HEK293 (cell line): Measurements from ENCODE around the gene HGS.

Experiments
- BCL11A ChIP-seq: fragments of 450-650 bp; formaldehyde crosslinking; IDR thresholded peaks from 2 replicates; pipeline ENCODE4 v1.5.1; 2016; ENCODE audit warnings: low read depth, missing biosample characterization, missing genetic modification characterization
- GLIS2 ChIP-seq: fragments of 450-650 bp; formaldehyde crosslinking; IDR thresholded peaks from 2 replicates; pipeline ENCODE4 v1.5.1; 2016; ENCODE audit warnings: missing biosample characterization, missing genetic modification characterization
- HOXA7 ChIP-seq: sonication (generic); formaldehyde crosslinking; IDR thresholded peaks from 2 replicates; pipeline ENCODE4 v1.8.1; 2022; ENCODE audit warnings: missing genetic modification reagents, borderline replicate concordance
- KLF8 ChIP-seq: fragments of 450-650 bp; formaldehyde crosslinking; IDR thresholded peaks from 2 replicates; pipeline ENCODE4 v1.5.1; 2016; ENCODE audit warnings: missing biosample characterization, missing genetic modification characterization
- OVOL3 ChIP-seq: fragments of 450-650 bp; formaldehyde crosslinking; IDR thresholded peaks from 2 replicates; pipeline ENCODE4 v1.5.1; 2016; ENCODE audit warnings: missing biosample characterization, missing genetic modification characterization
- ZBTB20 ChIP-seq: fragments of 450-650 bp; formaldehyde crosslinking; IDR thresholded peaks from 2 replicates; pipeline ENCODE4 v1.5.1; 2016; ENCODE audit warnings: missing biosample characterization, missing genetic modification characterization
- ZNF121 ChIP-seq: fragments of 450-650 bp; formaldehyde crosslinking; IDR thresholded peaks from 2 replicates; pipeline ENCODE4 v1.5.1; 2016; ENCODE audit warnings: missing biosample characterization, missing genetic modification characterization
- ZNF140 ChIP-seq: fragments of 450-650 bp; formaldehyde crosslinking; IDR thresholded peaks from 2 replicates; pipeline ENCODE4 v1.5.1; 2016; ENCODE audit warnings: missing biosample characterization, missing genetic modification characterization
- ZNF157 ChIP-seq: fragments of 450-650 bp; formaldehyde crosslinking; IDR thresholded peaks from 2 replicates; pipeline ENCODE4 v1.5.1; 2016; ENCODE audit warnings: missing biosample characterization, missing genetic modification characterization
- ZNF16 ChIP-seq: fragments of 450-650 bp; formaldehyde crosslinking; IDR thresholded peaks from 2 replicates; pipeline ENCODE4 v1.5.1; 2016; ENCODE audit warnings: low read depth, missing biosample characterization, missing genetic modification characterization
- ZNF416 ChIP-seq: fragments of 450-650 bp; formaldehyde crosslinking; IDR thresholded peaks from 2 replicates; pipeline ENCODE4 v1.5.1; 2016; ENCODE audit warnings: missing biosample characterization, missing genetic modification characterization
- ZNF530 ChIP-seq: fragments of 450-650 bp; formaldehyde crosslinking; IDR thresholded peaks from 2 replicates; pipeline ENCODE4 v1.5.1; 2016; ENCODE audit warnings: low read depth, missing biosample characterization, missing genetic modification characterization
- ZNF549 ChIP-seq: fragments of 450-650 bp; IDR thresholded peaks from 2 replicates; pipeline ENCODE4 v1.5.1; 2018; ENCODE audit warnings: missing biosample characterization, missing genetic modification characterization, mild to moderate bottlenecking, inconsistent platforms, moderate library complexity
- ZNF629 ChIP-seq: fragments of 450-650 bp; formaldehyde crosslinking; IDR thresholded peaks from 2 replicates; pipeline ENCODE4 v1.5.1; 2017; ENCODE audit warnings: missing biosample characterization, missing genetic modification characterization
- ZNF658 ChIP-seq: fragments of 450-650 bp; formaldehyde crosslinking; IDR thresholded peaks from 2 replicates; pipeline ENCODE4; 2016; ENCODE audit warnings: missing biosample characterization, missing genetic modification characterization
- TF ChIP-seq, protein P1 (sequence below): fragments of 450-650 bp; formaldehyde crosslinking; IDR thresholded peaks from 2 replicates; pipeline ENCODE4 v1.5.1; 2017; ENCODE audit warnings: missing biosample characterization, missing genetic modification characterization
- TF ChIP-seq, protein P2 (sequence below): fragments of 450-650 bp; formaldehyde crosslinking; IDR thresholded peaks from 2 replicates; pipeline ENCODE4 v1.5.1; 2016; ENCODE audit warnings: missing biosample characterization, missing genetic modification characterization
- TF ChIP-seq, protein P3 (sequence below): fragments of 450-650 bp; formaldehyde crosslinking; IDR thresholded peaks from 2 replicates; pipeline ENCODE4 v1.5.1; 2016; ENCODE audit warnings: missing biosample characterization, missing genetic modification characterization
- TF ChIP-seq, protein P4 (sequence below): sonication (generic); formaldehyde crosslinking; IDR thresholded peaks from 2 replicates; pipeline ENCODE4 v1.8.1; 2022; ENCODE audit warnings: mild to moderate bottlenecking, moderate library complexity, missing genetic modification reagents
- TF ChIP-seq, protein P5 (sequence below): fragments of 450-650 bp; formaldehyde crosslinking; IDR thresholded peaks from 2 replicates; pipeline ENCODE4 v1.5.1; 2017; ENCODE audit warnings: missing biosample characterization, missing genetic modification characterization
- TF ChIP-seq, protein P6 (sequence below): fragments of 450-650 bp; formaldehyde crosslinking; IDR thresholded peaks from 2 replicates; pipeline ENCODE4 v1.5.1; 2016; ENCODE audit warnings: missing biosample characterization, missing genetic modification characterization
- TF ChIP-seq, protein P7 (sequence below): fragments of 450-650 bp; formaldehyde crosslinking; IDR thresholded peaks from 2 replicates; pipeline ENCODE4 v1.5.1; 2016; ENCODE audit warnings: missing biosample characterization, missing genetic modification characterization

Gene HGS

DNA sequence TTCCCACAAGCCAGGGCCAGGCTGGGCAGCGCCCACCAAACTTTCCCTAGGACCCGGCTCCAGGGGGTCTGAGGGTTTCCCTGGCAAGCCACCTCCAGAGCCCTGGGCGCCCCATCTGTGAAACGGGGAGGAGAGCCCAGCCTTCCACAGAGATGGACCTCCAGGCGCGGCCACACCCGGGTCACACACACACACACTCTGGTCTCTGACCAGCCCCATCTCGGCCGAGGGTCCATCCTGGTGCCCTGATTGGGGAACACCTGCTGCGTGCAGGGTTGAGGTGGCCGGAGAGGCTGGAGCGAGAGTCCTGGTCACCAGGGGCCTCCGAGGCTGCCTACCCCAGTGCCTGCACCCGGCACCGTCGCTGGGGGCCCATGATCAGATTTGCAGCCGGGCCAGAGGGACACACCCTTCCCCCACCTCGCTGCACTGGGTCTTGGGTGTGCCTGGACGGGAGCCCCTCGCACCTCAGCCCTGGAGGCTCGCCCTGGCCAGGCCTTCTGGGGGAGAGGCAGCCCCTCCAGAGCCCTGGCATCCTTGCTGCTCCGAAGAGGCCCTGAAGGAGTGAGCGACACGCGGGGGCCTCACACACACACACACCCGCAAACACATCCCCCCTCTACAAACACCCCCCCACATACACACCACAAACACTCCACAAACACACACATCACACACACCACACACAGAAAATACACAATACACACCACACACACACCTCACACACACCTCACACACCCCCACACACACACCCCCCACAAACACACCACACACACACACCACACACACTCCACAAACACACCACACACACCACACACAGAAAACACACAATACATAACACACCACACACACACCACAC, 58.0 kb downstream of the HGS start (continued):
- TF ChIP-seq ZNF121 (no peak), ZNF140 (tag by site-specific recombination) (no peak), ZBTB20 (tag by site-specific recombination) (peak; percentile 43; the same call in 1 of the 2 replicates), KLF8 (peak; percentile 74), ZNF157 (tag by site-specific recombination) (no peak), ZNF549 (tag by site-specific recombination) (no peak), ZNF629 (tag by site-specific recombination) (no peak), ZNF658 (tag by site-specific recombination) (no peak), BCL11A (tag by site-specific recombination) (peak; percentile 25; the same call in 1 of the 2 replicates), ZNF530 (no peak), GLIS2 (0 out of 2 replicates have a peak, but pooled peaks have one; percentile 32), HOXA7 (CRISPR knock-in tag) (no peak), ZNF16 (no peak; the same call in 1 of the 2 replicates), OVOL3 (tag by site-specific recombination) (no peak), ZNF416 (tag by site-specific recombination) (no peak)
- TF ChIP-seq, protein P1, sequence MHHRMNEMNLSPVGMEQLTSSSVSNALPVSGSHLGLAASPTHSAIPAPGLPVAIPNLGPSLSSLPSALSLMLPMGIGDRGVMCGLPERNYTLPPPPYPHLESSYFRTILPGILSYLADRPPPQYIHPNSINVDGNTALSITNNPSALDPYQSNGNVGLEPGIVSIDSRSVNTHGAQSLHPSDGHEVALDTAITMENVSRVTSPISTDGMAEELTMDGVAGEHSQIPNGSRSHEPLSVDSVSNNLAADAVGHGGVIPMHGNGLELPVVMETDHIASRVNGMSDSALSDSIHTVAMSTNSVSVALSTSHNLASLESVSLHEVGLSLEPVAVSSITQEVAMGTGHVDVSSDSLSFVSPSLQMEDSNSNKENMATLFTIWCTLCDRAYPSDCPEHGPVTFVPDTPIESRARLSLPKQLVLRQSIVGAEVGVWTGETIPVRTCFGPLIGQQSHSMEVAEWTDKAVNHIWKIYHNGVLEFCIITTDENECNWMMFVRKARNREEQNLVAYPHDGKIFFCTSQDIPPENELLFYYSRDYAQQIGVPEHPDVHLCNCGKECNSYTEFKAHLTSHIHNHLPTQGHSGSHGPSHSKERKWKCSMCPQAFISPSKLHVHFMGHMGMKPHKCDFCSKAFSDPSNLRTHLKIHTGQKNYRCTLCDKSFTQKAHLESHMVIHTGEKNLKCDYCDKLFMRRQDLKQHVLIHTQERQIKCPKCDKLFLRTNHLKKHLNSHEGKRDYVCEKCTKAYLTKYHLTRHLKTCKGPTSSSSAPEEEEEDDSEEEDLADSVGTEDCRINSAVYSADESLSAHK: no peak
- TF ChIP-seq, protein P2, sequence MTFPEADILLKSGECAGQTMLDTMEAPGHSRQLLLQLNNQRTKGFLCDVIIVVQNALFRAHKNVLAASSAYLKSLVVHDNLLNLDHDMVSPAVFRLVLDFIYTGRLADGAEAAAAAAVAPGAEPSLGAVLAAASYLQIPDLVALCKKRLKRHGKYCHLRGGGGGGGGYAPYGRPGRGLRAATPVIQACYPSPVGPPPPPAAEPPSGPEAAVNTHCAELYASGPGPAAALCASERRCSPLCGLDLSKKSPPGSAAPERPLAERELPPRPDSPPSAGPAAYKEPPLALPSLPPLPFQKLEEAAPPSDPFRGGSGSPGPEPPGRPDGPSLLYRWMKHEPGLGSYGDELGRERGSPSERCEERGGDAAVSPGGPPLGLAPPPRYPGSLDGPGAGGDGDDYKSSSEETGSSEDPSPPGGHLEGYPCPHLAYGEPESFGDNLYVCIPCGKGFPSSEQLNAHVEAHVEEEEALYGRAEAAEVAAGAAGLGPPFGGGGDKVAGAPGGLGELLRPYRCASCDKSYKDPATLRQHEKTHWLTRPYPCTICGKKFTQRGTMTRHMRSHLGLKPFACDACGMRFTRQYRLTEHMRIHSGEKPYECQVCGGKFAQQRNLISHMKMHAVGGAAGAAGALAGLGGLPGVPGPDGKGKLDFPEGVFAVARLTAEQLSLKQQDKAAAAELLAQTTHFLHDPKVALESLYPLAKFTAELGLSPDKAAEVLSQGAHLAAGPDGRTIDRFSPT (tag by site-specific recombination): no peak
- TF ChIP-seq, protein P3, sequence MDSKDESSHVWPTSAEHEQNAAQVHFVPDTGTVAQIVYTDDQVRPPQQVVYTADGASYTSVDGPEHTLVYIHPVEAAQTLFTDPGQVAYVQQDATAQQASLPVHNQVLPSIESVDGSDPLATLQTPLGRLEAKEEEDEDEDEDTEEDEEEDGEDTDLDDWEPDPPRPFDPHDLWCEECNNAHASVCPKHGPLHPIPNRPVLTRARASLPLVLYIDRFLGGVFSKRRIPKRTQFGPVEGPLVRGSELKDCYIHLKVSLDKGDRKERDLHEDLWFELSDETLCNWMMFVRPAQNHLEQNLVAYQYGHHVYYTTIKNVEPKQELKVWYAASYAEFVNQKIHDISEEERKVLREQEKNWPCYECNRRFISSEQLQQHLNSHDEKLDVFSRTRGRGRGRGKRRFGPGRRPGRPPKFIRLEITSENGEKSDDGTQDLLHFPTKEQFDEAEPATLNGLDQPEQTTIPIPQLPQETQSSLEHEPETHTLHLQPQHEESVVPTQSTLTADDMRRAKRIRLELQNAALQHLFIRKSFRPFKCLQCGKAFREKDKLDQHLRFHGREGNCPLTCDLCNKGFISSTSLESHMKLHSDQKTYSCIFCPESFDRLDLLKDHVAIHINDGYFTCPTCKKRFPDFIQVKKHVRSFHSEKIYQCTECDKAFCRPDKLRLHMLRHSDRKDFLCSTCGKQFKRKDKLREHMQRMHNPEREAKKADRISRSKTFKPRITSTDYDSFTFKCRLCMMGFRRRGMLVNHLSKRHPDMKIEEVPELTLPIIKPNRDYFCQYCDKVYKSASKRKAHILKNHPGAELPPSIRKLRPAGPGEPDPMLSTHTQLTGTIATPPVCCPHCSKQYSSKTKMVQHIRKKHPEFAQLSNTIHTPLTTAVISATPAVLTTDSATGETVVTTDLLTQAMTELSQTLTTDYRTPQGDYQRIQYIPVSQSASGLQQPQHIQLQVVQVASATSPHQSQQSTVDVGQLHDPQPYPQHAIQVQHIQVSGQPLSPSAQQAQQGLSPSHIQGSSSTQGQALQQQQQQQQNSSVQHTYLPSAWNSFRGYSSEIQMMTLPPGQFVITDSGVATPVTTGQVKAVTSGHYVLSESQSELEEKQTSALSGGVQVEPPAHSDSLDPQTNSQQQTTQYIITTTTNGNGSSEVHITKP: no peak
- TF ChIP-seq, protein P4, sequence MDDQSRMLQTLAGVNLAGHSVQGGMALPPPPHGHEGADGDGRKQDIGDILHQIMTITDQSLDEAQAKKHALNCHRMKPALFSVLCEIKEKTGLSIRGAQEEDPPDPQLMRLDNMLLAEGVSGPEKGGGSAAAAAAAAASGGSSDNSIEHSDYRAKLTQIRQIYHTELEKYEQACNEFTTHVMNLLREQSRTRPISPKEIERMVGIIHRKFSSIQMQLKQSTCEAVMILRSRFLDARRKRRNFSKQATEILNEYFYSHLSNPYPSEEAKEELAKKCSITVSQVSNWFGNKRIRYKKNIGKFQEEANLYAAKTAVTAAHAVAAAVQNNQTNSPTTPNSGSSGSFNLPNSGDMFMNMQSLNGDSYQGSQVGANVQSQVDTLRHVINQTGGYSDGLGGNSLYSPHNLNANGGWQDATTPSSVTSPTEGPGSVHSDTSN (CRISPR knock-in tag): no peak
- TF ChIP-seq, protein P5, sequence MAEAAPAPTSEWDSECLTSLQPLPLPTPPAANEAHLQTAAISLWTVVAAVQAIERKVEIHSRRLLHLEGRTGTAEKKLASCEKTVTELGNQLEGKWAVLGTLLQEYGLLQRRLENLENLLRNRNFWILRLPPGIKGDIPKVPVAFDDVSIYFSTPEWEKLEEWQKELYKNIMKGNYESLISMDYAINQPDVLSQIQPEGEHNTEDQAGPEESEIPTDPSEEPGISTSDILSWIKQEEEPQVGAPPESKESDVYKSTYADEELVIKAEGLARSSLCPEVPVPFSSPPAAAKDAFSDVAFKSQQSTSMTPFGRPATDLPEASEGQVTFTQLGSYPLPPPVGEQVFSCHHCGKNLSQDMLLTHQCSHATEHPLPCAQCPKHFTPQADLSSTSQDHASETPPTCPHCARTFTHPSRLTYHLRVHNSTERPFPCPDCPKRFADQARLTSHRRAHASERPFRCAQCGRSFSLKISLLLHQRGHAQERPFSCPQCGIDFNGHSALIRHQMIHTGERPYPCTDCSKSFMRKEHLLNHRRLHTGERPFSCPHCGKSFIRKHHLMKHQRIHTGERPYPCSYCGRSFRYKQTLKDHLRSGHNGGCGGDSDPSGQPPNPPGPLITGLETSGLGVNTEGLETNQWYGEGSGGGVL (tag by site-specific recombination): peak; percentile 42; the same call in 1 of the 2 replicates
- TF ChIP-seq, protein P6, sequence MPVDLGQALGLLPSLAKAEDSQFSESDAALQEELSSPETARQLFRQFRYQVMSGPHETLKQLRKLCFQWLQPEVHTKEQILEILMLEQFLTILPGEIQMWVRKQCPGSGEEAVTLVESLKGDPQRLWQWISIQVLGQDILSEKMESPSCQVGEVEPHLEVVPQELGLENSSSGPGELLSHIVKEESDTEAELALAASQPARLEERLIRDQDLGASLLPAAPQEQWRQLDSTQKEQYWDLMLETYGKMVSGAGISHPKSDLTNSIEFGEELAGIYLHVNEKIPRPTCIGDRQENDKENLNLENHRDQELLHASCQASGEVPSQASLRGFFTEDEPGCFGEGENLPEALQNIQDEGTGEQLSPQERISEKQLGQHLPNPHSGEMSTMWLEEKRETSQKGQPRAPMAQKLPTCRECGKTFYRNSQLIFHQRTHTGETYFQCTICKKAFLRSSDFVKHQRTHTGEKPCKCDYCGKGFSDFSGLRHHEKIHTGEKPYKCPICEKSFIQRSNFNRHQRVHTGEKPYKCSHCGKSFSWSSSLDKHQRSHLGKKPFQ (tag by site-specific recombination): peak; percentile 96
- TF ChIP-seq, protein P7, sequence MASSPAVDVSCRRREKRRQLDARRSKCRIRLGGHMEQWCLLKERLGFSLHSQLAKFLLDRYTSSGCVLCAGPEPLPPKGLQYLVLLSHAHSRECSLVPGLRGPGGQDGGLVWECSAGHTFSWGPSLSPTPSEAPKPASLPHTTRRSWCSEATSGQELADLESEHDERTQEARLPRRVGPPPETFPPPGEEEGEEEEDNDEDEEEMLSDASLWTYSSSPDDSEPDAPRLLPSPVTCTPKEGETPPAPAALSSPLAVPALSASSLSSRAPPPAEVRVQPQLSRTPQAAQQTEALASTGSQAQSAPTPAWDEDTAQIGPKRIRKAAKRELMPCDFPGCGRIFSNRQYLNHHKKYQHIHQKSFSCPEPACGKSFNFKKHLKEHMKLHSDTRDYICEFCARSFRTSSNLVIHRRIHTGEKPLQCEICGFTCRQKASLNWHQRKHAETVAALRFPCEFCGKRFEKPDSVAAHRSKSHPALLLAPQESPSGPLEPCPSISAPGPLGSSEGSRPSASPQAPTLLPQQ (tag by site-specific recombination): no peak
